NT2/D1 (cell line): Measurements from ENCODE around the gene LIPC.

Experiments used
- DNase-seq: peaks from one replicate; pipeline ENCODE4 v3.0.0-alpha.2; 2011; ENCODE audit warnings: low read depth, low spot score
- H3K27me3 ChIP-seq: 2 replicates; pipeline ENCODE4 v1.6.0; 2011; ENCODE audit warnings: mild to moderate bottlenecking; ENCODE audit not compliant: insufficient read length, insufficient read depth
- H3K36me3 ChIP-seq: 2 replicates; pipeline ENCODE4 v1.6.1; 2011; ENCODE audit warnings: mild to moderate bottlenecking, low read length, mixed read lengths; ENCODE audit not compliant: insufficient read depth, insufficient read length
- H3K4me1 ChIP-seq: 2 replicates; pipeline ENCODE4 v1.5.1; 2011; ENCODE audit not compliant: insufficient read depth, insufficient read length
- H3K4me3 ChIP-seq: 2 replicates; pipeline ENCODE4 v1.5.1; 2011; ENCODE audit warnings: low read depth; ENCODE audit not compliant: insufficient read length
- H3K9ac ChIP-seq: 2 replicates; pipeline ENCODE4 v1.6.0; 2011; ENCODE audit warnings: low read depth; ENCODE audit not compliant: insufficient read length
- H3K9me3 ChIP-seq: 2 replicates; pipeline ENCODE4 v1.5.1; 2011; ENCODE audit warnings: mild to moderate bottlenecking, low read length; ENCODE audit not compliant: insufficient read depth
- SUZ12 ChIP-seq: IDR thresholded peaks from 2 replicates; pipeline ENCODE4 v1.6.1; 2011; ENCODE audit not compliant: insufficient read length, insufficient read depth; ENCODE audit errors: extremely low read depth
- YY1 ChIP-seq: IDR thresholded peaks from 2 replicates; pipeline ENCODE4 v1.6.1; 2011; ENCODE audit not compliant: insufficient read length, insufficient read depth
- ZNF274 ChIP-seq: IDR thresholded peaks from 2 replicates; pipeline ENCODE4 v1.6.1; 2011; ENCODE audit warnings: mild to moderate bottlenecking, low read depth, low read length

LIPC gene

GRCh38 chr15:58551084-58551763 lies 119.4 kb downstream of the LIPC start:
- DNase-seq, result no peak
- H3K4me3 ChIP-seq, result no peak overlapping the region
- no peaks in the 10 kb centered on the region for H3K9me3 ChIP-seq
- no peak overlapping the region for H3K9ac ChIP-seq
- H3K36me3 ChIP-seq, result no peaks in the 10 kb centered on the region
- no peaks in the 10 kb centered on the region for H3K27me3 ChIP-seq
- TF ChIP-seq YY1 (no peak), SUZ12 (no peak), ZNF274 (no peak)
- peaks cover 19% of the 10 kb centered on the region for H3K4me1 ChIP-seq

- Histone ChIP-seq H3K9me3 (no peaks in the 10 kb centered on the region), H3K36me3 (no peaks in the 10 kb centered on the region), H3K4me3 (no peak overlapping the region), H3K4me1 (peaks cover 19% of the 10 kb centered on the region), H3K27me3 (no peaks in the 10 kb centered on the region), H3K9ac (no peak overlapping the region)
- no peak for DNase-seq
- TF ChIP-seq SUZ12 (no peak), ZNF274 (no peak), YY1 (no peak)
Observed at GRCh38 chr15:58551764-58552504, 120.1 kb downstream of the LIPC start.

- Histone ChIP-seq H3K36me3 (no peaks in the 10 kb centered on the region), H3K4me1 (peaks cover 16% of the 10 kb centered on the region), H3K4me3 (no peak overlapping the region), H3K9ac (no peak overlapping the region), H3K9me3 (no peaks in the 10 kb centered on the region), H3K27me3 (no peaks in the 10 kb centered on the region)
- TF ChIP-seq YY1 (no peak), SUZ12 (no peak), ZNF274 (no peak)
- no peak for DNase-seq
Observed at GRCh38 chr15:58552505-58553364, 120.9 kb downstream of the LIPC start.

DNA sequence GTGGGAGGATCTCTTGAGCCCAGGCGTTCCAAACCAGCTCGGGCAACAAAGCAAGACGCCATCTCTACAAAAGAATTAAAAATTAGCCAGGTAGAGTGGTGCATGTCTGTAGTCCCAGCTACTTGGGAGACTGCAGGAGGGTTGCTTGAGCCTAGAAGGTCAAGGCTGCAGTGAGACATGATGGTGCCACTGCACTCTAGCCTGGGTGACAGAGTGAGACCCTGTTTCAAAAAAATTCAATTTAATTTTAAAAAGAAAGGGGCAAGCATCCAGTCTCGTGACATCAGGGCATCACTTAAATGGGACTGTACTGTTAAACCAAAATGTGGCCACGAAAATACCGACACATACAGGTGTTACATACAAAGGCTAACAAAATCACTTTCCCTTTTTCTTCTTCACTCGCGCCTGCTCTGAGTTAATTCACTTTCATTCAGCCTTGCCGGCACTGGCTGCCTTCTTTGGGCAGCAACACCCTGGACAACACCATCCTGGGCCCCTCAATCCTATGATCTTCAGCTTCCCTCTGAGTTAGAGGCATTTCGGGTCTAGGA lies 121.7 kb downstream of the LIPC start:
- TF ChIP-seq SUZ12, result no peak
- Histone ChIP-seq H3K36me3 (no peaks in the 10 kb centered on the region), H3K9me3 (no peaks in the 10 kb centered on the region), H3K4me1 (peaks cover 12% of the 10 kb centered on the region), H3K27me3 (no peaks in the 10 kb centered on the region), H3K4me3 (no peak overlapping the region), H3K9ac (no peak overlapping the region)
- no peak for DNase-seq

DNA sequence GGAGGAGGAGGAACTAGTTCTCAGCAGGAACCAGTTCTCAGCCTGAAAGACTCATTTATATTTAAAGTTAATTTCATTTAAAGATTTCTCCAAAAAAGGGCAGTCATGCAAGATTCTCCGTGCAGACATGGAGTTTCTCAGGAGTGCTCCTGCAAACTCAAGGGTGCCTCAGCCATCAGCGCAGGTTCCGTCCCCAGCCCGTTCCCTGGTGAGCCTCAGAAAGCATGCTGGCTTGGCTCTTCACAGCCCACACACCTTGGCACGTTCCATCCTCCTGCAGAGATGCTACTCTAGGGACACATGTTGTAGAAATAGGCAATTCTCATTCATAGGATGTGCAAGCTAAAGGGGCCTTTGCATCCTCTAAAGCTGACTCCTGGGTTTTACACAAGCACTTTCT lies 123.0 kb downstream of the LIPC start:
- Histone ChIP-seq H3K4me3 (no peak overlapping the region), H3K36me3 (no peaks in the 10 kb centered on the region), H3K27me3 (no peaks in the 10 kb centered on the region), H3K9me3 (no peaks in the 10 kb centered on the region), H3K9ac (no peak overlapping the region), H3K4me1 (peaks cover 5% of the 10 kb centered on the region)
- TF ChIP-seq ZNF274 (no peak), SUZ12 (no peak), YY1 (no peak)
- no peak for DNase-seq

DNA sequence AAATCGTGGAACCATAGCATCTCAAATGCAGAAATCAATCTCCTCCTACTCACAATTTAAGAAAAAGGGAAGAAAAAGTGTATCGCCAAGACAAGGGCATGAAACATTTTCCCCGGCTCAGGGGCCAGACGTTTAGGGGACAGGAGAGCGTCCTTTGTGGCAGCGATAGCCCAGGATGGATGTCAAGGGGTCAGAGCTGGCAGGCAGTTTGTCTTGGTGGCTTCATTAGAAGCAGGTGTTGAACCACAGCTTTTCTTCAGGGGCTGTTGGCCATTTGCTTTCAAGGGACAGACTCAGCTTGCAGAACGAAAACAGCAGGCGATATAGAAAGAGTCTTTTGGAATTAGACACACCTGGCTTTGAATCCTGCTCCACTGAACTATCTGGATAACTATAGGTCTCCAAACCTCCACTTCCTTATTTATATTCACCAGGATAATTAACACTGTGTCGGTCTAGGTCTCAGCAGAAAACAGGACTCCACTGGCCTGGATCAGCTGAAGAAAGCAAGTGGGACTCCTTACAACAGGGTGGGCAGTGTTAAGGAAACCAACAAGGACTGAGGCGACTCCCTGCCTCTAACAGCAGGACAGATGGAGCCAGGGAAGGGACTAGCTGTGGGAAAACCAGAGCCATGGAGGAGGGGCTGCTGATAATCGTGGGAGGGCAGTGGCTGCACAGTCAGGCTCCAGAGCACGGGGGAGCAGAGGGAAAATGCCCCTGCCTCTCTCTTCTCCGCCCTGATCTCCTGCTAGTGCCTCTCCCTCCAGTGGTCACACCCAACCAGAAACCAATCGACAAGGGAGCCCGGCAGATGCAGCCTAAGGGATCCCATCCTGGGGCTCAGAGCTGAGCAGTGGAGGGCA lies 123.6 kb downstream of the LIPC start:
- no peak for DNase-seq
- Histone ChIP-seq H3K4me1 (peaks cover 5% of the 10 kb centered on the region), H3K27me3 (no peaks in the 10 kb centered on the region), H3K9me3 (no peaks in the 10 kb centered on the region), H3K4me3 (no peak overlapping the region), H3K9ac (no peak overlapping the region), H3K36me3 (no peaks in the 10 kb centered on the region)
- TF ChIP-seq YY1 (no peak), SUZ12 (no peak)
